ENCODE results near the gene PLEKHA7.
"Not testable (repeated sequence)": the region's sequence is repeated elsewhere in the genome, so short reads cannot be mapped to it uniquely, and the experiment has no call there.

Gene PLEKHA7, protein sequence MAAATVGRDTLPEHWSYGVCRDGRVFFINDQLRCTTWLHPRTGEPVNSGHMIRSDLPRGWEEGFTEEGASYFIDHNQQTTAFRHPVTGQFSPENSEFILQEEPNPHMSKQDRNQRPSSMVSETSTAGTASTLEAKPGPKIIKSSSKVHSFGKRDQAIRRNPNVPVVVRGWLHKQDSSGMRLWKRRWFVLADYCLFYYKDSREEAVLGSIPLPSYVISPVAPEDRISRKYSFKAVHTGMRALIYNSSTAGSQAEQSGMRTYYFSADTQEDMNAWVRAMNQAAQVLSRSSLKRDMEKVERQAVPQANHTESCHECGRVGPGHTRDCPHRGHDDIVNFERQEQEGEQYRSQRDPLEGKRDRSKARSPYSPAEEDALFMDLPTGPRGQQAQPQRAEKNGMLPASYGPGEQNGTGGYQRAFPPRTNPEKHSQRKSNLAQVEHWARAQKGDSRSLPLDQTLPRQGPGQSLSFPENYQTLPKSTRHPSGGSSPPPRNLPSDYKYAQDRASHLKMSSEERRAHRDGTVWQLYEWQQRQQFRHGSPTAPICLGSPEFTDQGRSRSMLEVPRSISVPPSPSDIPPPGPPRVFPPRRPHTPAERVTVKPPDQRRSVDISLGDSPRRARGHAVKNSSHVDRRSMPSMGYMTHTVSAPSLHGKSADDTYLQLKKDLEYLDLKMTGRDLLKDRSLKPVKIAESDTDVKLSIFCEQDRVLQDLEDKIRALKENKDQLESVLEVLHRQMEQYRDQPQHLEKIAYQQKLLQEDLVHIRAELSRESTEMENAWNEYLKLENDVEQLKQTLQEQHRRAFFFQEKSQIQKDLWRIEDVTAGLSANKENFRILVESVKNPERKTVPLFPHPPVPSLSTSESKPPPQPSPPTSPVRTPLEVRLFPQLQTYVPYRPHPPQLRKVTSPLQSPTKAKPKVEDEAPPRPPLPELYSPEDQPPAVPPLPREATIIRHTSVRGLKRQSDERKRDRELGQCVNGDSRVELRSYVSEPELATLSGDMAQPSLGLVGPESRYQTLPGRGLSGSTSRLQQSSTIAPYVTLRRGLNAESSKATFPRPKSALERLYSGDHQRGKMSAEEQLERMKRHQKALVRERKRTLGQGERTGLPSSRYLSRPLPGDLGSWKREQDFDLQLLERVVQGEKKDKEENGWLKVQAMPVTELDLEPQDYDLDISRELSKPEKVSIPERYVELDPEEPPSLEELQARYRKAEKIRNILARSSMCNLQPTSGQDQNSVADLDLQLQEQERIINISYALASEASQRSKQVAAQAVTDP

DNA sequence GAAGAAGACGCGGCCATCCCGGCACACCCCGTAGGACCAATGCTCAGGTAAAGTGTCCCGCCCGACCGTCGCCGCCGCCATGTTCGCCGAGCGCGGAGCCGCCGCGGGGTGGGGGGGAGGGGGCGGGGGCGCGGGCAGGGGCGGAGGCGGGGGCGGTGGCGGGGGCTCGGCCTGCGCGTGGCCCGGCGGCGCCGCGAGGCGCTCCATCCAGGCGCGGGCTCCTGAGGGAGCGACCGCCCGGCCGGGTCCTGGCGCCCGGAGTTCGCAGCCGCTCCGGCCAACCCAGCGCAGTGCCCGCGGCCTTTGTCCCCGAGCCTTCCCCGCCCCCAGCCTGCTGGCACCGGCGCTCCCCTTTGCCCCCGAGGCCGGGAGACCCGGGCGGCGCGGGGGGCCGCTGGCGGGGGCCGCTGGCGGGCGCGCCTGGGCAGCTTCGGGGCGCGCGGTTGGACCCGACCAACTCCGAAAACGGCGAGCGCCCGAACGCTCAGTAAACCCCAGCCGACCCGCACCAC lies at the start of gene PLEKHA7:
TSS of gene PLEKHA7 (minus strand) at position 94 of the 512 bp plus-strand sequence. CDS start at position 81, 13 bp downstream.
- no peak for DNase-seq

DNA sequence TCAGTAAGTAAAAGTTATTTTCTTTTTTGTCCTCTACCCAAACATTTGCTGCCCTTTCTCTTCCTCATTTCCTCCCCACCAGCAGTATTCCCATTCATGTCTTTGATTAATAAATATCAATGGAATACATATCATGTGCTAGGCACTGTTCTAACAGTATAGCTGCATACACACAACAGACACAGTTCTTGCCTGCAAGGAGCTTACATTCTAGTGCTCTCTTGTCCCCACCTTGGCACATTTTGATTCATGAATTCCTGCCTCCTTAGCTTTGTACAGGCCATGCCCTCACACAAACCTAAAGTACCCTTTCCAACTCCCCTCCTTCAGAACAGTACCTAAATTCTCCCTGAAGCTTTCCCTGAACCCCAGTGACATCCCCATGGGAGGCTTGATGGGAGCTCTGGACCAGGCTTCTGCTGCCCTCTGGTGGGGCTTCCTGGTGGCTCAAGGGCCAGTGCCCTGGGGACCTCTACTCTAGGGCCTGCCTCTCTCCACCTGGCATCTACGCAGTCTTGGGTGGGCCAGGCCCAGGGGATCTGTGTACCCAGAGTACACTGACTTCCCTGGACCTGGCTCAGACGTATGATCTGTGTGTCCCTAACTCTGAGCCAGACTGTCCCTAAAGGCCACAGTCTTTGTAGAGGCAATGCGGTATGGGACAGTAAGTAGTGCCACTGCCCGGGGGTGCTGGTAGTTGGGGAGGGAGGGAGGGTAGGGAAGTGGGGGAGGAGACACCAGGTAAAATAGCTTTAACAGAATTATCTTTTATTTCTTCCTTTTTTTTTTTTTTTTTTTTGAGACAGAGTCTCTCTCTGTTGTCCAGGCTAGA lies 49.2 kb upstream of the PLEKHA7 start:
- no peak for DNase-seq

DNA sequence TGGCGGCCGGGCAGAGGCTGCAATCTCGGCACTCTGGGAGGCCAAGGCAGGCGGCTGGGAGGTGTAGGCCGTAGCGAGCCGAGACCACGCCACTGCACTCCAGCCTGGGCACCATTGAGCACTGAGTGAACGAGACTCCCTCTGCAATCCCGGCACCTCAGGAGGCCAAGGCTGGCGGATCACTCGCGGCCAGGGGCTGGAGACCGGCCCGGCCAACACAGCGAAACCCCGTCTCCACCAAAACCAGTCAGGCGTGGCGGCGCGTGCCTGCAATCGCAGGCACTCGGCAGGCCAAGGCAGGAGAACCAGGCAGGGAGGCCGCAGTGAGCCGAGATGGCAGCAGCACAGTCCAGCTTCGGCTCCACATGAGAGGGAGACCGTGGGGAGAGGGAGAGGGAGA lies 36.9 kb upstream of the PLEKHA7 start:
- not testable (repeated sequence) for DNase-seq

DNA sequence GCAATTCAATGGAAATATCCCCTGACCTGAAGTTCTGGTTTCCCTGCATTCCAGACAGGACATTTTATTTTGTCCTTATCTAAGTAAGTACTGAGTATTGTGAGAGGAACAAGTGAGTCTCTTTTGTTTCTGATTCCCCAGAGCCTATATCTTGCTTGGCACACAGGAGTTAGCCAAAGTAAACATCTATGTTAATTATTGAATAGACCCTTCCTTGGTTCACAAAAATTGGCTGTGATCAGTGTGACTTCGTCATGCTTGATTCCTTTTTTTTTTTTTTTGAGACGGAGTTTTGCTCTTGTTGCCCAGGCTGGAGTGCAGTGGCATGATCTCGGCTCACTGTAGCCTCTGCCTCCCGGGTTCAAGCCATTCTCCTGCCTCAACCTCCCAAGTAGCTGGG lies 34.3 kb upstream of the PLEKHA7 start:
- not testable (repeated sequence) for DNase-seq

DNA sequence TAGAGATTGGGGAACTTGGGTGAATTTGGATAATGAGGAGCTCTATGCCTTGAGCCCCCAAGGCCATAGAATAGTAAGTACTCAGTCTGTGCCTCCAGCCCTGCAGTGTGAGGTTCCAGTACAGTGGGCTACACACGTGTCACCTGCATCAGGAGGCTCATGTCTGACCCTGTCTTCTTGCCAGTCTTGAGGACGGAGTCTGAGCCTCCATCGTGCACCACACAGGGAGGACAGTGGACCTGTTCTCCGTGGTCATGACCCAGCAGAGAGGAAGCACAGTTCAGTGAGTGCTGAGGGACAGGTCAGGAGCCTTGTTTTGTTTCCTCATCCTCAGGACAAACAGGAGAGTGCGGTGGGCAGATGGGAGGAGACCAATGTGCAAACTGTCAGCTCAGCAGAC lies 32.5 kb upstream of the PLEKHA7 start:
- DNase-seq, result no peak

DNA sequence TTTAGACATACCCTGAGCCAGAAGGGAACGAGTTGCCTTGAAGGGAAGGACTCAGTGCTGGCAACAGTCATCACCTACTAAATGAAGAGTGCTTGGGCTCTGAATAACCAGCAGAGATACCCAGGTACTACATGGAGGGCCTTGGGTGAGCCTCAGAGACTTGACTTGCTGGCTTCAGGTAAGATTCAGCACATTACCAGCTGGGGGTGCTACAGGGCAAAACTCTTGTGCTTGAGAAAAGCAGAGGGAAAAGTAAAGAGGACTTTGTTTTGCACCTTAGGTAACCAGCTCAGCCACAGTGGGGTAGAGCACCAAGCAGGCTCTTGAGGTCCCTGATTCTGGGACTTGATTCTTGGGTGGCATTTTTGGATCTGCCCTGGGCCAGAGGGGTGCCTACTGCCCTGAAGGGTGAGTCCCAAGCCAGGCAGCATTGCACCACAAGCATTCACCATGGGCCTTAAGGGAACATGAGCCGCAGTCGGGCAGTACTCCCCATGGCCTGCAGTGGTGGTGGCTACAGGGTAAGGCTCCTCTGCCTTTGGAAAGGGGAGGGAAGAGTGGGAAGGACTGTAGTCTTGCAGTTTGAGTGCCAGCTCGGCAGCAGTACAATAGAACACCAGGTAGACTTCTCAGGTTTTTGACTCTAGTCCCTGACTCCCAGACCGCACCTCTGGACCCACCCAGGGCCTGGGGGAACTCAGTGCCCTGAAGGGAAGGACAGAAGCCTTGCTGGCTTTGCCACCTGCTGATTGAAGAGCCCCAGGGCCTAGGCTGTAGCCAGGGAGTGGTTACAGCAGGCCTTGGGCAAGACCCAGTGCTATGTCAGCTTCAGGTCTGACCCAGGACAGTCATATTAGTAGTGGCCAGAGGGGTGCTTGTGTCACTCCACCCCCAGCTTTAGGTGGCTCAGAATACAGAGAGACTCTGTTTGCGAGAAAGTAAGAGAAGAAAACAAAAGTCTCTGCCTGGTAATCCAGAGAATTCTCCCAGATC lies 22.7 kb upstream of the PLEKHA7 start:
- DNase-seq, result no peak

DNA sequence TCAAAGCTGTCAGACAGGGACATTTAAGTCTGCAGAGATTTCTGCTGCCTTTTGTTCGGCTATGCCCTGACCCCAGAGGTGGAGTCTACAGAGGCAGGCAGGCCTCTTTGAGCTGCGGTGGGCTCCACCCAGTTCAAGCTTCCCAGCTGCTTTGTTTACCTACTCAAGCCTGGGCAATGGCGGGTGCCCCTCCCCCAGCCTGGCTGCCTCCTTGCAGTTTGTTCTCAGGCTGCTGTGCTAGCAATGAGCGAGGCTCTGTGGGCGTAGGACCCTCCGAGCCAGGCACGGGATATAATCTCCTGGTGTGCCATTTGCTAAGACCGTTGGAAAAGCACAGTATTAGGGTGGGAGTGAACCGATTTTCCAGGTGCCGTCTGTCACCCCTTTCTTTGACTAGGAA lies 19.8 kb upstream of the PLEKHA7 start:
- not testable (repeated sequence) for DNase-seq

DNA sequence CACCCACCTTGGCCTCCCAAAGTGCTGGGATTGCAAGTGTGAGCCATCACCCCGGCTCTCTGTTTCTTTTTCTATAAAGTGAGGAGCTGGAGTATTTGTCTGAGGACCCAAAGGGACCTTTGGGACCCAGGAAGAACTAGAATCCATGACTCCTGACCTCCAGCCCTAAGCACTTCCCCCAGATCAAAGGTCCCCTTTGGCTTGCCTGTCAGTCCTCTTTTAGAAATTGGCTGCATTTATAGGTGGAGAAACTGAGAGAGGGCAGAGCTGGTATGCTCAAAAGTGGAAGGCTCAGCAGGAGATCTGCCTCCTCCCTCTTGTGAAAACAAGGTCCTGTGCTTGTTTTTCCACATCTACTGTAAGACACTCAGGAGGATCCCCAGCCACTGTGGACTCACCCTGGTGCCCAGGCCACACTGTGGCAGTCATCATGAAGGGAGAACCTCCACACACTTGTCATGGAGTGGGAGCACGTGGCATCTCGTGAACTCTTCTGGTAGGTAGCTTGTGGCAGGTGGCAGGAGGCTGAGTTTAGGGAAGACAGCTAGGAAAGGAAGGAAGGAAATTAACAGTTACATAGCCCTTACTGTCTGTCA lies 12.4 kb upstream of the PLEKHA7 start:
- DNase-seq, result no peak

DNA sequence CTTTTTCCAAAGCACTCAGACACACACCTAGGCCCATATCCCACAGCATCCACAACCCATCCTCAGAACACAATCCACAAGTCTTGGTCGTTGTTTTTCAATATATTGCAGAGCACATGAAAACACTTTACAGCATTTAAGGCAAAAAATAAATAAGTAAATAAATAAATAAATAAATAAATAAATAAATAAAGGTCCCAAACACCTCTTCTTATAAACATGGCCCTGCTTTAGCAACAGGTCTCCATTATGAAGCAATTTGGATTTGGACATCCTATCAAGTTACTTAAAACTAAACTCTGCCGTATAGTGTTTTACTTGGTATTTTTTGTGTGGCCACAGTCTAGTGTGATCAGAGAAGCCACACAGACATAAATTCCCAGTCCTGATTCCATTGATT lies 10.7 kb upstream of the PLEKHA7 start:
- no peak for DNase-seq

DNA sequence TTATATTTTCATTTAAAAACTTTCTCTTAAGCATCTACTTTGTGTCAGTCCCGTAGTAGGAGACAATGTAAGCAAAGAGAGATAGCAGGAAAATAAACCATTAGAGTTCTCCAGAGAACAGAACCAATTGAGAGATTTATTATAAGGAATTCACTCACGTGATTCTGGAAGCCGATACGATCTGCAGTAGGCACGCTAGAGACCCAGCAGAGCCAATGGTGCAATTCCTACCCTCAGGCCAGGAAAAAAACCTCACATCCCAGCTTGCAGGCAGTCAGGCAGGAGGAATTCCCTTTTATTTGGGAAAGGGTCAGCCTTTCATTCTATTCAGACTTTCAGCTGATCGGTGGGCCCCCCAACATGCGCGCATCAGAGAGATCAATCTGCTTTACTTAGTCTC lies 7.3 kb upstream of the PLEKHA7 start:
- no peak for DNase-seq

DNA sequence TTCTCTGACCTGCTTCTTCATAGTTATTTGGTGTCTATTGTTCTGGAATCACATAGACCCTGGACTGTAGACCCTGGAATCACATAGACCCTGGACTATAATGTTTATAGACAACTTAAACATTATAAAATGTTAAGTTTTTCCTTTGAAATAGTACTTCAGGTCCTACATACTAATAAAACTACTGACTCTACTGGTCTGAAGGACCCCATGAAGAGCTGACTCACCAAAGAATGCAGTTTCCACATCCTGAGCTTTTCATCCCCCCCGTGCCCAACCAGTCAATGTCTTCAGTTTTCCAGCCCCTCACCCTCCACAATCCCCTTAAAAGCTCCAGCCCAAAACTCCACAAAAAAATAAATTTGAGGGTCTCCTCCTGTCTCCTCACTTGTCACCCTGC lies 6.6 kb upstream of the PLEKHA7 start:
- no peak for DNase-seq

DNA sequence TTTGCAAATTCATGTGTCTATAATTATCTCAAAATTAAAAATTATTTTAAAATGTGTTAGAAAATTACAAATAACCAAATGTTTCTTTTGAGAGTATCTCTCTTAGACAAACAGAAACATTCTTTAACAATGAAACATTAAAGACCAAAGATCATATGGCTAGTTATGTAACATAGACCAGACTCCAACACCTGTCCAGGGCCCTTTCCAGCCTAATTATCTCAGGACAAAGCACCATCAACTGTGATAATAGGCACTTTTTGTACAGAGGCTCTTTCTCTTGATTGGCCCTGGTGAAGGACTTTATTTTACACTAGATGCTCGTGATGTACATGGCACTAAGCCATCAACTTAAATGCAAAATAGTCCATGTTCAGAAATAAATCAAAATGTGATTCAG lies 5.0 kb upstream of the PLEKHA7 start:
- no peak for DNase-seq

DNA sequence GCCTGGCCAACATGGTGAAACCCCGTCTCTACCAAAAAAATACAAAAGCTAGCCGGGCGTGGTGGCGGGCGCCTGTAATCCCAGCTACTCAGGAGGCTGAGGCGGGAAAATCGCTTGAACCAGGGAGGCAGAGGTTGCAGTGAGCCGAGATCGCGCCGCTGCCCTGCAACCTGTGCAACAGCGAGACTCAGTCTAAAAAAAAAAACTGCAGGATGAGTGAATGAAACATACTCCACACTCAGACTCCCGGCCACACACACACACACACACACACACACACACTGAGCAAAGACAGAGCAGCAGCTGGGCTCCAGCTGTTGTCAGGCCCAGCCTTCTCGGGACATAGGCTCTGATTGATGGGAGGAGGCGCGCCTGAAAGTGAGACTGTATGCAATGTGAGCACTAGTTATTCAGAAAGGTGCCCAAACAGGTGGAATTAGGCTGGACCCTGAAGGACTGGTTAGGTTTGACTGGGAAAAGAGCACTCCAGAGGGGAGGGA lies 1.5 kb upstream of the PLEKHA7 start:
- DNase-seq, result no peak

DNA sequence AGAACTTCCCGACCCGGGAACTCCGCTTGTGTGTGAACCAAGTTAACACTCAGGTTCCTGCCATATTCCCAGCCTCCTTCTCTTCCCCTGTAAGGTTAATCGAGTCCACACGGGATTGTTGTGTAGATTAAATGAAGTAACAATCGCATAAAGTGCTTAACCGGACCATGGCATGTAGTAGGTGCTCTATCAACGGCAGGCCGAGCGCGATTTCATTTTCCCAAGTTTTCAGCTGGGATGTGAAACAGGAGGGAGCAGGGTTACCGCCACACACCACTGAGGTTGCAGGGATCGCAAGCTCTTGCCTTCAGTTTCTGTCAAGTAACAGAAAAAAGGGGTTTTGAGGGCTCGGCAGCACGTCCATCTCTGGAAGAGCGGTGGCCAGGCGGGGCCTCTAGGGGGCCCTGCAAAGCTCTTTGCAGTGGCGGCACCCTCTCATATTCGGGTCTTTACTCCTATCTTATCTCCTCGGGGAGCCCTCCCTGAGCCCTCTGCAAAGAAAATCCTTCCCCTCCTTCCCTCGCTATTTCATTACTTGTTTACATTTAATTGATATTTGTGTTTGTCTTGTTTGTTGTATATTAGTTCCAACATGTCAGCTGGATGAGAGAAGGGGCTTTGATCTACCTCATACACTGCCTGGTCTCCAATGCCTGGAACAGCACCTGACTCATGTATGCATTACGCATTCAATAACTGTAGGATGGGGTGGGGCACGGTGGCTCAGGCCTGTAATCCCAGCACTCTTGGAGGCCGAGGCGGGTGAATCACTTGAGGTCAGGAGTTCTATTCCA lies 816 bp upstream of the PLEKHA7 start:
- no peak for DNase-seq

DNA sequence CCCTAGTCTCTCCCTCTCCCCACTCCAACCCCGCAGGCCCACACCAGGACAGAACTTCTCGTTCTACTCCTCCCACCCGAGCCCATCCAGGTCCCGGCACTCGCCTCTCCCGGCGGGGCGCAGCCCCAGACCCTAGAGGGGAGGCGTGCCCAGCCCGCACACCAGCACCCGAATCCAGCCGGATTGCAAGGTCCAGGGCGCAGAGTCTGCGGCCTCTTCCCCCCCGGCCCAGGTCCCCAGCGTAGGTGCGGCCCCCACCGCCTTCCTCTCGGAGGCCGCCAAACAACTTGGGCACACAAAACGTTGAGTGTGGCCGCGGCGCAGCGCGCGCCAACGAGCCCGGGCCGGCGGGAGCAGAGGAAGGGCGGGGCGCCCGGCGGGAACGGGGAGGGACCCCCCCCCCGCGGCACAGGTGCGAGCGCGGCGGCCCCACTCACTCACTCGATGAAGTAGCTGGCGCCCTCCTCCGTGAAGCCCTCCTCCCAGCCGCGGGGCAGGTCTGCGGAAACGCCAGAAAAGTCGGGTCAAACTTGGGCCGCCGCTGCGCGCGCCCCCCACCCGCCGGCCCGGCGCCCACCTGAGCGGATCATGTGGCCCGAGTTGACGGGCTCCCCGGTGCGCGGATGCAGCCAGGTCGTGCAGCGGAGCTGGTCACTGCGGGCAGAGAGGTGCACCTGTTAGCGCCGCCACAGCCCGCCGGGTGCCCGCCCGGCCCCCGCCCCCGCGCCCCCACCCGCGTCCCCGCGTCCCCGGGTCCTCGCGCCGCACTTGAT lies 480 bp downstream of the PLEKHA7 start:
- DNase-seq, result no peak

DNA sequence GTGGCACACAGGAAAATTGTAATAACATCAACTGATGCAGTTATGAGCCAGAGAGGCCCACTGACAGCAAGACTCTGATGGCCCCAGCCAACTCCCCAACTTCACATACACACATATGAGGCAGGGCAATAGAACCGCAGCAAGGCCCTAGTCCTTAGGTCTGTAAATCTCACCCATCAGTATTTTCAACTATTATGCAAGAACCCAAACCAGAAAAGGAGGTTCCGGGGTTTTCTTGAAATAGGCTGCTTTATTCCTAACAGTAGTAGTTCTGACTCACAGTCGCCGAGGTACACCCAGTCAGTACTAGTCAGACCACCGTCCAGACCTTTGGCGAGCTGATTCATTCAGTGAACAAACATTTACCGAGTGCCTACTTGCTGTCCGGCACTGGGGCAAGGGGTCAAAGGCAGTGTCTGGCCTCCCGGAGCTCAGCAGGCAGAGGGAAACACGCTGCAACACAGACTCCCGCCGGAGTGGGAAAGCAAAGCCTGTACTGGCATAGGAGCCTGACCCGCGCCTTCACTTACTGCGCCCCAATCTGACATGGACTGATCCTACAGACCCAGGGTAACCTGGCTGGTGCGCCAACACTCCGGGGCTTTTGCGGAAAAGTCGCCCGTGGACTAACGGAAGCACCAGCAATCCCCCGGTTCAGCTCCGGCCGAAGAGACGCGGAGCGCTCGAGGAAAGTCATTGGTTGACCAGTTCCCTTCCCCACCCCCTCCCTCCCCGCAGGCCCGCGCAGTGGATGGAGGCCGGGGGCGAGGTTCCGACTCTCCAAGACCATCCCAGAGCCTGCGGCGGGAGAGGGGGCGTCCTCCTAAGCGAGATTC lies 1.3 kb downstream of the PLEKHA7 start:
- no peak for DNase-seq

DNA sequence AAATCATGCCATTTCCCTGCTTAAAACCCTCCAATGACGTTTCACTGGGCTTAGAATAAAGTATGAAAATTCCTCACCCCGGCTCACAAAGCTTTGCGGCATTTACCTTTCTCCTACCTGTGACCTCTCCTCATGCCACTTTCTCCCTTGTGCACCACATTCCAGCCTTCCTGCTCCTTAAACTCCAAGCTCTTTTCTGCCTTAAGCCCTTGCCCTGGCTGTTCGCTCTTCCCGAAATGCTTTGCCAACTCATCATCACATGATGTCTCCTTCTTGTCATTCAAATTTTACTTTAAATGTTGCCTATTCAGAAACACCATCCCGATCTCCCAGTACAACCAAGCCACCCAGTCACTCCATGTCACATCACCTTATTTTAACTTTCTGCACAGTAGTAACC lies 2.0 kb downstream of the PLEKHA7 start:
- no peak for DNase-seq
